MCF 10A (cell line): ENCODE results near the gene TARS3. TPM values are rescaled to one million over a fixed set of nuclear protein-coding genes. Genes with fewer than 3 reads are reported as not detected.

Source experiments
- BruUV-seq: library from RNA; stranded (reverse); fragments of 400-500 nt; replicated peaks from 2 replicates; lab custom pipeline; 2021; lab: Mats Ljungman, UMichigan
- CTCF ChIA-PET: fragments of 300-600 bp; sonication (Branson Sonifier 250); formaldehyde crosslinking; extraction: SDS; loops from one replicate; lab custom pipeline; 2021; ENCODE audit warnings: antibody characterized with exemption, inconsistent platforms; lab: Yijun Ruan, JAX
- POLR2A ChIA-PET: fragments of 300-600, 350-650 bp; sonication (Branson Sonifier 250); formaldehyde crosslinking; extraction: SDS; loops from one replicate; lab custom pipeline; 2020; ENCODE audit warnings: antibody characterized with exemption, inconsistent platforms; lab: Yijun Ruan, JAX
- DNase-seq: peaks from one replicate; pipeline ENCODE4 v3.0.0-alpha.2; 2018; ENCODE audit not compliant: unreplicated experiment
- H3K27ac Mint-ChIP-seq: one replicate; pipeline ENCODE4 v1.8.0; 2022; ENCODE audit warnings: mild to moderate bottlenecking, low read depth, mixed read lengths; ENCODE audit not compliant: unreplicated experiment
- H3K27me3 Mint-ChIP-seq: one replicate; pipeline ENCODE4 v1.8.0; 2022; ENCODE audit warnings: mixed read lengths; ENCODE audit not compliant: insufficient read depth, unreplicated experiment
- H3K36me3 Mint-ChIP-seq: one replicate; pipeline ENCODE4 v1.8.0; 2022; ENCODE audit warnings: mild to moderate bottlenecking, moderate library complexity, mixed read lengths; ENCODE audit not compliant: insufficient read depth, unreplicated experiment
- H3K4me1 Mint-ChIP-seq: one replicate; pipeline ENCODE4 v1.8.0; 2022; ENCODE audit warnings: mixed read lengths; ENCODE audit not compliant: insufficient read depth, unreplicated experiment
- H3K4me3 Mint-ChIP-seq: one replicate; pipeline ENCODE4 v1.8.0; 2022; ENCODE audit warnings: mild to moderate bottlenecking, moderate library complexity, mixed read lengths; ENCODE audit not compliant: unreplicated experiment
- H3K9me3 Mint-ChIP-seq: one replicate; pipeline ENCODE4 v1.8.0; 2022; ENCODE audit warnings: mixed read lengths; ENCODE audit not compliant: unreplicated experiment
- CTCF ChIP-seq: fragments of 200-600 bp; IDR thresholded peaks from one replicate; pipeline ENCODE4 v1.8.0; 2022; ENCODE audit warnings: antibody characterized with exemption, mild to moderate bottlenecking; ENCODE audit not compliant: unreplicated experiment
- intact Hi-C: fragments of 100-400 bp; cut with micrococcal nuclease; formaldehyde crosslinking; loops from 2 replicates; pipeline ENCODE4 v1.14.1; 2022
- total RNA-seq: library from RNA; stranded (reverse); gene quantifications from 2 replicates; pipeline ENCODE4 v1.2.3, GENCODE V29; 2022

Gene TARS3
- total RNA-seq, 1 experiment from 2014 or later = 5.0 TPM

- no peak overlapping the region for H3K27ac Mint-ChIP-seq
- no peak for TF ChIP-seq CTCF
- no peak overlapping the region for H3K4me3 Mint-ChIP-seq
- DNase-seq = no peak
- CTCF ChIA-PET = interaction anchor here (0.9 to 12.5 kb wide), 4 partner anchors 13 to 346 kb away, joined by 4 to 320 read pairs (median 19); partner anchors contain the start of genes SNRPA1 and TM2D3
- H3K4me1 Mint-ChIP-seq = peaks cover 28% of the 10 kb centered on the region
- intact Hi-C loops = loop anchor here (5.0 kb wide), 1 partner anchor 147 kb away; no protein-coding TSS in a partner anchor
- no TSS peak for BruUV-seq
- no peaks in the 10 kb centered on the region for H3K9me3 Mint-ChIP-seq
- H3K36me3 Mint-ChIP-seq = peaks cover 46% of the 10 kb centered on the region
- no peaks in the 10 kb centered on the region for H3K27me3 Mint-ChIP-seq
- POLR2A ChIA-PET = interaction anchor here (1.1 to 8.7 kb wide), 4 partner anchors 16 to 350 kb away, joined by 4 to 102 read pairs (median 6); partner anchors contain the start of gene SNRPA1
Observed at GRCh38 chr15:101639667-101640066, 84.6 kb downstream of the TARS3 start.

GRCh38 chr15:101637919-101638318 lies 86.4 kb downstream of the TARS3 start:
- intact Hi-C loops = loop anchor here (1.0 to 5.0 kb wide), 2 partner anchors 146 to 338 kb away; no protein-coding TSS in a partner anchor
- ChIA-PET POLR2A (interaction anchor here (0.9 to 8.7 kb wide), 7 partner anchors 22 to 349 kb away, joined by 3 to 102 read pairs (median 6); partner anchors contain the start of gene SNRPA1), CTCF (interaction anchor here (1.3 to 12.5 kb wide), 2 partner anchors 9 to 344 kb away, joined by 4 to 320 read pairs; partner anchors contain the start of gene SNRPA1)
- no peaks in the 10 kb centered on the region for H3K9me3 Mint-ChIP-seq
- peaks cover 31% of the 10 kb centered on the region for H3K36me3 Mint-ChIP-seq
- no peaks in the 10 kb centered on the region for H3K27me3 Mint-ChIP-seq
- H3K4me3 Mint-ChIP-seq = peak overlapping the region; percentile 40
- TF ChIP-seq CTCF = no peak
- DNase-seq = no peak
- no TSS peak for BruUV-seq
- H3K4me1 Mint-ChIP-seq = peaks cover 28% of the 10 kb centered on the region
- peak overlapping the region; percentile 88 for H3K27ac Mint-ChIP-seq

GRCh38 chr15:101637516-101637915 lies 86.8 kb downstream of the TARS3 start:
- H3K4me1 Mint-ChIP-seq = peaks cover 28% of the 10 kb centered on the region
- POLR2A ChIA-PET = interaction anchor here (0.9 to 8.7 kb wide), 7 partner anchors 21 to 348 kb away, joined by 3 to 102 read pairs (median 6); partner anchors contain the start of gene SNRPA1
- no TSS peak for BruUV-seq
- no peaks in the 10 kb centered on the region for H3K9me3 Mint-ChIP-seq
- CTCF ChIA-PET = interaction anchor here (1.3 to 12.5 kb wide), 2 partner anchors 10 to 344 kb away, joined by 4 to 320 read pairs; partner anchors contain the start of gene SNRPA1
- H3K27ac Mint-ChIP-seq = peak overlapping the region; percentile 88
- intact Hi-C loops = loop anchor here (1.0 to 5.0 kb wide), 2 partner anchors 145 to 337 kb away; no protein-coding TSS in a partner anchor
- H3K36me3 Mint-ChIP-seq = peaks cover 27% of the 10 kb centered on the region
- no peaks in the 10 kb centered on the region for H3K27me3 Mint-ChIP-seq
- no peak for TF ChIP-seq CTCF
- H3K4me3 Mint-ChIP-seq = peak overlapping the region; percentile 40
- DNase-seq = peak; percentile 72

- Mint-ChIP-seq H3K4me3 (peak overlapping the region; percentile 40), H3K36me3 (peaks cover 22% of the 10 kb centered on the region), H3K4me1 (peaks cover 28% of the 10 kb centered on the region), H3K27ac (peak overlapping the region; percentile 88), H3K9me3 (no peaks in the 10 kb centered on the region), H3K27me3 (no peaks in the 10 kb centered on the region)
- TF ChIP-seq CTCF = no peak
- intact Hi-C loops = loop anchor here (1.0 to 5.0 kb wide), 2 partner anchors 145 to 337 kb away; no protein-coding TSS in a partner anchor
- ChIA-PET CTCF (interaction anchor here (0.7 to 12.5 kb wide), 4 partner anchors 10 to 558 kb away, joined by 3 to 320 read pairs (median 4); partner anchors contain the start of gene SNRPA1), POLR2A (interaction anchor here (0.9 to 8.7 kb wide), 8 partner anchors 21 to 348 kb away, joined by 3 to 102 read pairs (median 6); partner anchors contain the start of gene SNRPA1)
- no TSS peak for BruUV-seq
- DNase-seq = no peak
Observed at GRCh38 chr15:101637038-101637437, 87.2 kb downstream of the TARS3 start.
